GM23338 (cell line): ENCODE data around the gene CASTOR1. TPM values are rescaled to one million over a fixed set of nuclear protein-coding genes. Genes with fewer than 3 reads are reported as not detected.

Experiments used
- ATAC-seq: fragments of 200-7000 bp; cut with Tn5 transposase; 3 replicates; pipeline ENCODE4 v1.9.1; 2020
- DNase-seq: peaks from one replicate; pipeline ENCODE4 v3.0.0-alpha.2; 2015; ENCODE audit warnings: low spot score
- H2AFZ ChIP-seq: fragments of 200-600 bp; sonication (generic); 2 replicates; pipeline ENCODE4 v1.8.0; 2016; ENCODE audit warnings: antibody characterized with exemption, mild to moderate bottlenecking, moderate library complexity
- H3F3A ChIP-seq: fragments of 200-600 bp; sonication (generic); replicated peaks from 2 replicates; pipeline ENCODE4 v1.8.0; 2017; ENCODE audit warnings: antibody characterized with exemption, mixed run types, low read depth
- H3K27ac ChIP-seq: fragments of 200-600 bp; sonication (generic); 2 replicates; pipeline ENCODE4 v1.6.1; 2016; ENCODE audit warnings: low read depth
- H3K27me3 ChIP-seq: fragments of 200-600 bp; sonication (generic); 2 replicates; pipeline ENCODE4 v1.8.0; 2016; ENCODE audit warnings: mild to moderate bottlenecking, mixed run types, moderate library complexity; ENCODE audit not compliant: insufficient read depth
- H3K36me3 ChIP-seq: fragments of 200-600 bp; sonication (generic); 2 replicates; pipeline ENCODE4 v1.8.0; 2016; ENCODE audit warnings: mild to moderate bottlenecking; ENCODE audit not compliant: insufficient read depth
- H3K4me1 ChIP-seq: fragments of 200-600 bp; sonication (generic); 2 replicates; pipeline ENCODE4 v1.8.0; 2016; ENCODE audit warnings: mild to moderate bottlenecking, moderate library complexity; ENCODE audit not compliant: insufficient read depth
- H3K4me2 ChIP-seq: fragments of 200-600 bp; sonication (generic); 2 replicates; pipeline ENCODE4 v1.7.1; 2017; ENCODE audit warnings: mixed run types
- H3K4me3 ChIP-seq: fragments of 200-600 bp; sonication (generic); 2 replicates; pipeline ENCODE4 v1.6.1; 2016; ENCODE audit warnings: mixed run types
- H3K79me2 ChIP-seq: fragments of 200-600 bp; sonication (generic); replicated peaks from 2 replicates; pipeline ENCODE4 v1.8.0; 2017; ENCODE audit warnings: mild to moderate bottlenecking; ENCODE audit not compliant: insufficient read depth
- H3K9me2 ChIP-seq: fragments of 200-600 bp; sonication (generic); 2 replicates; pipeline ENCODE4 v1.8.0; 2017; ENCODE audit not compliant: insufficient read depth
- H4K20me1 ChIP-seq: fragments of 200-600 bp; sonication (generic); replicated peaks from 2 replicates; pipeline ENCODE4 v1.8.0; 2017; ENCODE audit warnings: mild to moderate bottlenecking; ENCODE audit not compliant: insufficient read depth
- H3K27ac Mint-ChIP-seq: 2 replicates; pipeline ENCODE4 v1.8.0; 2020; ENCODE audit warnings: inconsistent platforms, mild to moderate bottlenecking, moderate library complexity, mixed read lengths
- H3K27me3 Mint-ChIP-seq: 3 replicates; pipeline ENCODE4 v1.8.0; 2022; ENCODE audit warnings: low read depth, mild to moderate bottlenecking, moderate library complexity, mixed read lengths, inconsistent platforms; ENCODE audit not compliant: insufficient read depth, poor library complexity
- H3K36me3 Mint-ChIP-seq: 3 replicates; pipeline ENCODE4 v1.8.0; 2021; ENCODE audit warnings: low read depth, mild to moderate bottlenecking, inconsistent platforms, moderate library complexity, mixed read lengths
- H3K4me1 Mint-ChIP-seq: 3 replicates; pipeline ENCODE4 v1.8.0; 2020; ENCODE audit warnings: mild to moderate bottlenecking, inconsistent platforms, mixed read lengths
- H3K4me3 Mint-ChIP-seq: 3 replicates; pipeline ENCODE4 v1.8.0; 2021; ENCODE audit warnings: moderate library complexity, mild to moderate bottlenecking, inconsistent platforms, mixed read lengths
- H3K9me3 Mint-ChIP-seq: 3 replicates; pipeline ENCODE4 v1.8.0; 2020; ENCODE audit warnings: moderate library complexity, mild to moderate bottlenecking, inconsistent platforms, mixed read lengths
- CREB1 ChIP-seq: fragments of 250-450 bp; sonication (Bioruptor Pico); IDR thresholded peaks from 2 replicates; pipeline ENCODE4 v1.5.0; 2020; ENCODE audit warnings: low read depth, mild to moderate bottlenecking, moderate library complexity
- CTCF ChIP-seq, 2 experiments: fragments of 200-600 bp in 1 of 2; sonication (generic) in 1 of 2; conservative IDR thresholded peaks; 2 replicates each; pipeline versions ENCODE4 v1.5.1 to v1.6.1; 2016 to 2017; ENCODE audit warnings: antibody characterized with exemption in 2 of 2, low read depth in 2 of 2, mild to moderate bottlenecking in 2 of 2, moderate library complexity in 1 of 2
- ETS1 ChIP-seq: IDR thresholded peaks from 2 replicates; pipeline ENCODE4 v1.6.1; 2016; ENCODE audit warnings: antibody characterized with exemption
- EZH2phosphoT487 ChIP-seq: fragments of 200-600 bp; sonication (generic); IDR thresholded peaks from one replicate; pipeline ENCODE4 v1.8.1; 2018; ENCODE audit warnings: antibody characterized with exemption; ENCODE audit not compliant: unreplicated experiment
- NANOG ChIP-seq: IDR thresholded peaks from 2 replicates; pipeline ENCODE4 v1.6.1; 2016; ENCODE audit warnings: antibody characterized with exemption, borderline replicate concordance
- POLR2AphosphoS5 ChIP-seq: IDR thresholded peaks from 2 replicates; pipeline ENCODE4 v1.6.1; 2016; ENCODE audit warnings: antibody characterized with exemption, low read depth
- STAT1 ChIP-seq: IDR thresholded peaks from one replicate; pipeline ENCODE4 v1.6.1; 2016; ENCODE audit warnings: antibody characterized with exemption; ENCODE audit not compliant: unreplicated experiment
- ZNF114 ChIP-seq: fragments of 250-450 bp; sonication (Bioruptor Pico); IDR thresholded peaks from 2 replicates; pipeline ENCODE4 v1.5.0; 2020; ENCODE audit warnings: mild to moderate bottlenecking, moderate library complexity
- ZNF331 ChIP-seq: fragments of 250-450 bp; sonication (Bioruptor Pico); IDR thresholded peaks from 2 replicates; pipeline ENCODE4 v1.5.0; 2020; ENCODE audit warnings: low read depth, mild to moderate bottlenecking, moderate library complexity
- polyA plus RNA-seq: library from polyadenylated mRNA; unstranded; fragments of >200 nt; fragmentation: Nextera tagmentation; extraction: Ambion mirVana; gene quantifications from 2 replicates; pipeline ENCODE4 v1.2.1, GENCODE V29; 2016
- total RNA-seq: library from RNA; depleted of rRNA; stranded (reverse); fragments of >200 nt; shearing (Covaris generic); gene quantifications from 2 replicates; pipeline ENCODE4 v1.2.3, GENCODE V29; 2014

Gene CASTOR1
- total and polyA plus RNA-seq, 2 experiments from 2014 or later: 11.3 to 23.2 TPM

- Mint-ChIP-seq H3K36me3 (peaks cover 20% of the 10 kb centered on the region), H3K27me3 (peaks cover 16% of the 10 kb centered on the region), H3K4me3 (peak overlapping the region; percentile 87), H3K9me3 (no peaks in the 10 kb centered on the region), H3K27ac (no peak overlapping the region), H3K4me1 (peaks cover 29% of the 10 kb centered on the region)
- peak overlapping the region; percentile 93; the same call in 1 of the 2 replicates for H3K4me3 ChIP-seq
- no peaks in the 10 kb centered on the region for H3K27me3 ChIP-seq
- no peaks in the 10 kb centered on the region for H3K79me2 ChIP-seq
- H2AFZ ChIP-seq: no peak overlapping the region
- no peaks in the 10 kb centered on the region for H3F3A ChIP-seq
- no peaks in the 10 kb centered on the region for H4K20me1 ChIP-seq
- DNase-seq (no peak), ATAC-seq (no peak)
- no peaks in the 10 kb centered on the region for H3K9me2 ChIP-seq
- H3K27ac ChIP-seq: no peak overlapping the region
- H3K4me1 ChIP-seq: peaks cover 12% of the 10 kb centered on the region
- no peak overlapping the region for H3K4me2 ChIP-seq
- H3K36me3 ChIP-seq: no peaks in the 10 kb centered on the region
- TF ChIP-seq CREB1 (CRISPR knock-in tag): no peak
- no peak for TF ChIP-seq CTCF (conservative IDR thresholded peaks at IDR 0.05; ENCODE audit: low read depth in 2 of 2)
- TF ChIP-seq NANOG: no peak
- TF ChIP-seq ZNF114 (CRISPR knock-in tag): no peak
- TF ChIP-seq EZH2phosphoT487: no peak
- TF ChIP-seq ETS1: no peak
- TF ChIP-seq STAT1: no peak
- TF ChIP-seq POLR2AphosphoS5: no peak
- no peak for TF ChIP-seq ZNF331 (CRISPR knock-in tag)
These were observed 44.7 kb downstream of the CASTOR1 start for GRCh38 chr22:30244641-30245040.

- no peaks in the 10 kb centered on the region for H3K9me2 ChIP-seq
- H3K4me2 ChIP-seq: no peak overlapping the region
- Mint-ChIP-seq H3K9me3 (no peaks in the 10 kb centered on the region), H3K27ac (no peak overlapping the region), H3K27me3 (peaks cover 18% of the 10 kb centered on the region), H3K36me3 (peaks cover 20% of the 10 kb centered on the region), H3K4me1 (peaks cover 29% of the 10 kb centered on the region), H3K4me3 (no peak overlapping the region)
- H3K36me3 ChIP-seq: no peaks in the 10 kb centered on the region
- H3K79me2 ChIP-seq: no peaks in the 10 kb centered on the region
- H3K27ac ChIP-seq: no peak overlapping the region
- H3F3A ChIP-seq: no peaks in the 10 kb centered on the region
- no peaks in the 10 kb centered on the region for H4K20me1 ChIP-seq
- H2AFZ ChIP-seq: no peak overlapping the region
- no peak for DNase-seq
- no peak overlapping the region for H3K4me3 ChIP-seq
- TF ChIP-seq CREB1 (CRISPR knock-in tag): no peak
- ATAC-seq: no peak
- no peaks in the 10 kb centered on the region for H3K27me3 ChIP-seq
- peaks cover 12% of the 10 kb centered on the region for H3K4me1 ChIP-seq
These were observed 45.2 kb downstream of the CASTOR1 start for GRCh38 chr22:30244066-30244465.
